ENCODE measurements around the gene PBX1. TPM values are rescaled to one million over a fixed set of nuclear protein-coding genes. Genes with fewer than 3 reads are reported as not detected.

PBX1 gene
- total and polyA plus RNA-seq, 10 of the 15 experiments (the other 5 are each of a cell fraction or from before 2014, with no cell fraction given): 0.05 to 0.28 (median 0.11) TPM; not detected in 5

GRCh38 chr1:164857439-164857838 is 298.5 kb downstream of the PBX1 start (continued):
- TF ChIP-seq ZBTB33 (IDR thresholded peaks at IDR 0.05): no peak
- TF ChIP-seq NR2C2 (IDR thresholded peaks at IDR 0.05; ENCODE audit: borderline replicate concordance, control insufficient read depth, insufficient read length, low read depth): no peak
- no peak for TF ChIP-seq EED (IDR thresholded peaks at IDR 0.05; ENCODE audit: low read depth)

DNA sequence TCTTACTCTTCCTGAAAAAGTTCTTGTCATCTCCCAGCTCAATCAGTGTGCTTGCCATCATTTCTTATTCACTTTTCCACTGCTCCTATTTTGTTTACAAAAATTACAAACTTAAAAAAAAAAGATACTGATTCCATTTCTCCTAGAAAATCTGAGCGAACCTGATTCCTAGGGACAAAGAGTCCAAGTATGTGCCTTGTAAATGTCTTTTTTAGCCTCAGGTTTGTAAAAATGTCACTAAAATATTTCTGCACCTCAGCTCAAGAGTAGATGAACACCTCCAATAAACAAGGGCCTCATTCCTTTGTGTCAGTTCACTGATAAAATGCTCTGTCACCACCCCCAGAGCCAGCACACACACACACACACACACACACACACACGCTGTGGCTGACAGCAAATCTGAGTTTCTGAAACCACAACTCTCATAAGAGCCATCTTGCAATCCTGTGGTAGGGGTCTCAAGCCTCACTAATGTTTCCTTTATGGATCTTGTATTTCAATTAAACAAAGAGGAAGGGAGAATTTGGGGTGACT is 299.2 kb downstream of the PBX1 start:
- WGBS (ENCODE audit: insufficient coverage, insufficient replicate concordance, low lambda C conversion rate, missing lambda C conversion rate): 0% methylated on average over 2 of the region's 2 CpGs
- no peak overlapping the region for H2AFZ ChIP-seq (ENCODE audit: control insufficient read depth, low read depth, low read length)
- 0 out of 4 replicates have a peak, but pooled peaks cover 0 to 3% of the 10 kb centered on the region in 2 experiments for H3K27me3 ChIP-seq (replicated peaks in 1 of 2; ENCODE audit: control insufficient read depth in 2 of 2, insufficient read depth in 2 of 2, low read length in 1 of 2)
- no peak overlapping the region for H3K4me3 ChIP-seq
- intact Hi-C loops (cut with micrococcal nuclease; ENCODE audit: unreplicated experiment): no loop called here
- no peak overlapping the region for H3K27ac ChIP-seq (ENCODE audit: control insufficient read depth, insufficient read depth)
- no peaks in the 10 kb centered on the region for H3K4me1 ChIP-seq (ENCODE audit: control insufficient read depth, insufficient read depth, low read length)
- CTCF ChIA-PET: no interaction called here
- POLR2A ChIA-PET: no interaction called here
- SMC1A ChIA-PET (ENCODE audit: uncharacterized antibody, unreplicated experiment): no interaction called here
- no peak for TF ChIP-seq SMC3 (IDR thresholded peaks at IDR 0.05; ENCODE audit: borderline replicate concordance, low read length)
- no peak for TF ChIP-seq ASH2L (IDR thresholded peaks at IDR 0.05; ENCODE audit: borderline replicate concordance, low read depth)
- no peak for TF ChIP-seq ZBTB33 (IDR thresholded peaks at IDR 0.05)
- TF ChIP-seq, protein P1, sequence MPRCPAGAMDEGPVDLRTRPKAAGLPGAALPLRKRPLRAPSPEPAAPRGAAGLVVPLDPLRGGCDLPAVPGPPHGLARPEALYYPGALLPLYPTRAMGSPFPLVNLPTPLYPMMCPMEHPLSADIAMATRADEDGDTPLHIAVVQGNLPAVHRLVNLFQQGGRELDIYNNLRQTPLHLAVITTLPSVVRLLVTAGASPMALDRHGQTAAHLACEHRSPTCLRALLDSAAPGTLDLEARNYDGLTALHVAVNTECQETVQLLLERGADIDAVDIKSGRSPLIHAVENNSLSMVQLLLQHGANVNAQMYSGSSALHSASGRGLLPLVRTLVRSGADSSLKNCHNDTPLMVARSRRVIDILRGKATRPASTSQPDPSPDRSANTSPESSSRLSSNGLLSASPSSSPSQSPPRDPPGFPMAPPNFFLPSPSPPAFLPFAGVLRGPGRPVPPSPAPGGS (IDR thresholded peaks at IDR 0.05; ENCODE audit: borderline replicate concordance, insufficient read depth, low read depth, low read length, poor library complexity, severe bottlenecking): no peak
- TF ChIP-seq SUZ12 (IDR thresholded peaks at IDR 0.05; ENCODE audit: unreplicated experiment): no peak
- no peak for TF ChIP-seq BCL11A (IDR thresholded peaks at IDR 0.05; ENCODE audit: low read depth, low read length)
- no peak for TF ChIP-seq ZZZ3 (IDR thresholded peaks at IDR 0.05; ENCODE audit: control insufficient read depth, insufficient read length, low read depth)
- TF ChIP-seq ATF7 (IDR thresholded peaks at IDR 0.05; ENCODE audit: low read depth): no peak
- no peak for TF ChIP-seq E4F1 (IDR thresholded peaks at IDR 0.05; ENCODE audit: borderline replicate concordance, partially characterized antibody)
- TF ChIP-seq MTA2 (IDR thresholded peaks at IDR 0.05; ENCODE audit: low read depth): no peak
- no TSS peak for BruUV-seq (replicated peaks)
- RAD21 ChIA-PET (ENCODE audit: unreplicated experiment): no interaction called here
- no peaks in the 10 kb centered on the region for H3K79me2 ChIP-seq (ENCODE audit: control insufficient read depth, insufficient read depth, low read length)
- H3K4me2 ChIP-seq (ENCODE audit: control insufficient read depth, insufficient read depth): no peak overlapping the region
- FAIRE-seq (no peak), ATAC-seq (no peak), DNase-seq (ENCODE audit: low read depth, low spot score) (no peak)
- no peak overlapping the region for H3K9ac ChIP-seq (ENCODE audit: control insufficient read depth, insufficient read depth, low read length)
- no peaks in the 10 kb centered on the region for H3K36me3 ChIP-seq (ENCODE audit: control insufficient read depth in 2 of 2, insufficient read depth in 2 of 2, low read length in 1 of 2)
- H4K20me1 ChIP-seq (ENCODE audit: control insufficient read depth, insufficient read depth): no peaks in the 10 kb centered on the region
- H3K9me3 ChIP-seq (replicated peaks; ENCODE audit: control insufficient read depth, insufficient read depth, low read length): no peaks in the 10 kb centered on the region
- in situ Hi-C loops (cut with MboI): no loop called here
